Peyer's patch (tissue), 4 donors: ENCODE data around the gene NCBP2.

Experiments used
- CTCF ChIP-seq, 6 experiments: fragments of 450-650 bp in 4 of 6; fragments of 200-600 bp in 2 of 6; sonication (generic) in 1 of 6; IDR thresholded peaks; one replicate each; pipeline ENCODE4 v1.5.1; 2017 to 2019; ENCODE audit warnings: antibody characterized with exemption in 6 of 6, mild to moderate bottlenecking in 3 of 6, moderate library complexity in 1 of 6
- POLR2A ChIP-seq, 2 donors: fragments of 450-650 bp; IDR thresholded peaks; one replicate each; pipeline ENCODE4 v1.5.1; 2017; ENCODE audit warnings: antibody characterized with exemption in 2 of 2, mild to moderate bottlenecking in 2 of 2, moderate library complexity in 2 of 2

- TF ChIP-seq POLR2A (IDR thresholded peaks at IDR 0.05) (no peak), CTCF (IDR thresholded peaks at IDR 0.05) (no peak)
Measured at GRCh38 chr3:196947136-196947859, 5.0 kb upstream of the NCBP2 start.
